IMR-90 (cell line): Measurements from ENCODE around the gene IGF2BP1. TPM values are rescaled to one million over a fixed set of nuclear protein-coding genes. Genes with fewer than 3 reads are reported as not detected.
"Not testable (repeated sequence)": the region's sequence is repeated elsewhere in the genome, so short reads cannot be mapped to it uniquely, and the experiment has no call there.

Experiments
- ATAC-seq: fragments of 200-7000 bp; cut with Tn5 transposase; 2 replicates; pipeline ENCODE4 v1.9.1; 2020; ENCODE audit warnings: low read depth, mild to moderate bottlenecking, moderate library complexity
- BruUV-seq: library from RNA; stranded (reverse); fragments of 400-500 nt; replicated peaks from 2 replicates; lab custom pipeline; 2021; lab: Mats Ljungman, UMichigan
- CTCF ChIA-PET: fragments of 300-600 bp; formaldehyde crosslinking; extraction: SDS; loops from one replicate; lab custom pipeline; 2021; ENCODE audit warnings: antibody characterized with exemption; lab: Yijun Ruan, JAX
- POLR2A ChIA-PET: fragments of 300-600 bp; sonication (Branson Sonifier 250); formaldehyde crosslinking; loops from one replicate; lab custom pipeline; 2022; ENCODE audit warnings: antibody characterized with exemption; ENCODE audit not compliant: unreplicated experiment; lab: Charles Lee
- DNase-seq: peaks from one replicate; pipeline ENCODE4 v3.0.0; 2013
- H2AFZ ChIP-seq: replicated peaks from 2 replicates; pipeline ENCODE3; 2013; ENCODE audit warnings: low read length, mild to moderate bottlenecking; ENCODE audit not compliant: poor library complexity
- H2AK5ac ChIP-seq: 2 replicates; pipeline ENCODE4 v1.6.1; 2013; ENCODE audit warnings: low read depth, low read length, inconsistent platforms
- H2AK9ac ChIP-seq: replicated peaks from 2 replicates; pipeline ENCODE3; 2013; ENCODE audit warnings: mild to moderate bottlenecking, low read depth, low read length, moderate library complexity; ENCODE audit not compliant: poor library complexity
- H2BK120ac ChIP-seq: 2 replicates; pipeline ENCODE4 v1.6.1; 2013; ENCODE audit warnings: low read depth, low read length, inconsistent platforms
- H2BK15ac ChIP-seq: 3 replicates; pipeline ENCODE4 v1.6.1; 2013; ENCODE audit warnings: low read depth, low read length, inconsistent platforms
- H2BK20ac ChIP-seq: 2 replicates; pipeline ENCODE4 v1.6.1; 2013; ENCODE audit warnings: low read depth, mild to moderate bottlenecking, inconsistent platforms, low read length, moderate library complexity
- H2BK5ac ChIP-seq: 2 replicates; pipeline ENCODE4 v1.6.1; 2013; ENCODE audit warnings: mild to moderate bottlenecking, low read depth, low read length, inconsistent platforms; ENCODE audit not compliant: poor library complexity, severe bottlenecking
- H3K14ac ChIP-seq: replicated peaks from 2 replicates; pipeline ENCODE4 v1.6.1; 2013; ENCODE audit warnings: low read depth, low read length, inconsistent platforms
- H3K18ac ChIP-seq: 2 replicates; pipeline ENCODE4 v1.6.1; 2013; ENCODE audit warnings: low read depth, low read length, control low read depth
- H3K23ac ChIP-seq: 2 replicates; pipeline ENCODE4 v1.6.1; 2013; ENCODE audit warnings: low read depth, low read length, inconsistent platforms
- H3K27ac ChIP-seq: 2 replicates; pipeline ENCODE4 v1.5.1; 2013; ENCODE audit warnings: mild to moderate bottlenecking, control low read depth, low read length; ENCODE audit not compliant: insufficient read depth
- H3K27me3 ChIP-seq: 2 replicates; pipeline ENCODE4 v1.6.1; 2013; ENCODE audit warnings: low read length; ENCODE audit not compliant: control insufficient read depth, insufficient read depth
- H3K36me3 ChIP-seq: 2 replicates; pipeline ENCODE4 v1.6.1; 2013; ENCODE audit warnings: low read length, mixed read lengths; ENCODE audit not compliant: control insufficient read depth, insufficient read depth
- H3K4ac ChIP-seq: 2 replicates; pipeline ENCODE4 v1.6.1; 2013; ENCODE audit warnings: low read depth, low read length, inconsistent platforms
- H3K4me1 ChIP-seq: 2 replicates; pipeline ENCODE4 v1.6.1; 2013; ENCODE audit warnings: low read length, mixed read lengths; ENCODE audit not compliant: control insufficient read depth, insufficient read depth
- H3K4me2 ChIP-seq: 2 replicates; pipeline ENCODE4 v1.6.1; 2013; ENCODE audit warnings: low read depth, mild to moderate bottlenecking, control low read depth, low read length, moderate library complexity
- H3K4me3 ChIP-seq: 2 replicates; pipeline ENCODE4 v1.5.1; 2013; ENCODE audit warnings: low read depth, mild to moderate bottlenecking, control low read depth, low read length, moderate library complexity; ENCODE audit not compliant: insufficient read depth
- H3K56ac ChIP-seq: 2 replicates; pipeline ENCODE4 v1.6.1; 2013; ENCODE audit warnings: low read length, inconsistent platforms; ENCODE audit not compliant: insufficient read depth; ENCODE audit errors: extremely low read depth
- H3K79me1 ChIP-seq, 2 experiments: 2 replicates each; pipeline ENCODE4 v1.6.1; 2013; ENCODE audit warnings: low read length in 2 of 2, inconsistent platforms in 1 of 2, low read depth in 1 of 2
- H3K9ac ChIP-seq: 2 replicates; pipeline ENCODE4 v1.6.1; 2013; ENCODE audit warnings: low read depth, low read length, control low read depth
- H3K9me1 ChIP-seq: 2 replicates; pipeline ENCODE4 v1.6.1; 2013; ENCODE audit warnings: low read length, inconsistent platforms; ENCODE audit not compliant: insufficient read depth
- H3K9me3 ChIP-seq: 2 replicates; pipeline ENCODE4 v1.6.1; 2013; ENCODE audit warnings: low read length; ENCODE audit not compliant: control insufficient read depth, insufficient read depth
- H4K20me1 ChIP-seq: 2 replicates; pipeline ENCODE4 v1.6.1; 2013; ENCODE audit warnings: low read length, inconsistent platforms; ENCODE audit not compliant: insufficient read depth
- H4K5ac ChIP-seq: 2 replicates; pipeline ENCODE4 v1.6.1; 2013; ENCODE audit warnings: mild to moderate bottlenecking, low read depth, low read length, control low read depth
- H4K8ac ChIP-seq, 2 experiments: 2 replicates each; pipeline ENCODE4 v1.6.1; 2013; ENCODE audit warnings: low read depth in 2 of 2, low read length in 2 of 2, control low read depth in 1 of 2, inconsistent platforms in 1 of 2
- H4K91ac ChIP-seq: 2 replicates; pipeline ENCODE4 v1.6.1; 2013; ENCODE audit warnings: low read depth, low read length, inconsistent platforms; ENCODE audit not compliant: insufficient read depth
- WGBS, 2 experiments: methylation state at CpG; one replicate each; pipeline versions ENCODE4 v1.1.5 to v1.1.7; 2013; ENCODE audit warnings: missing lambda C conversion rate in 2 of 2; ENCODE audit not compliant: insufficient read length in 1 of 2; ENCODE audit errors: extremely low coverage in 2 of 2; 5-methylcytosine and 5-hydroxymethylcytosine counted together
- dilution Hi-C: fragments of 300-500 bp; cut with HindIII; formaldehyde crosslinking; loops from one replicate; pipeline ENCODE4 v1.14.3; 2018; ENCODE audit warnings: low sequenced_read_pairs; ENCODE audit not compliant: unreplicated experiment
- in situ Hi-C: fragments of 300-500 bp; cut with MboI; formaldehyde crosslinking; loops from 3 replicates; pipeline ENCODE4 v1.14.3; 2019; ENCODE audit warnings: low sequenced_read_pairs, inconsistent platforms, mixed read lengths
- intact Hi-C: fragments of 100-400 bp; cut with micrococcal nuclease; formaldehyde crosslinking; loops from 2 replicates; pipeline ENCODE4 v1.10.0; 2022
- polyA plus RNA-seq, 3 experiments: library from polyadenylated mRNA; depleted of rRNA; stranded (reverse); fragments of >200 nt; gene quantifications; 2 replicates each; pipeline ENCODE4 v1.2.3, GENCODE V29; 2012; ENCODE audit warnings: low replicate concordance in 1 of 3
- total RNA-seq: library from RNA; depleted of rRNA; stranded (reverse); fragments of >200 nt; gene quantifications from 2 replicates; pipeline ENCODE4 v1.2.3, GENCODE V29; 2012

Gene IGF2BP1
- total and polyA plus RNA-seq, 2 of the 4 experiments (the other 2 are of a cell fraction), result 10.2 to 13.1 TPM

DNA sequence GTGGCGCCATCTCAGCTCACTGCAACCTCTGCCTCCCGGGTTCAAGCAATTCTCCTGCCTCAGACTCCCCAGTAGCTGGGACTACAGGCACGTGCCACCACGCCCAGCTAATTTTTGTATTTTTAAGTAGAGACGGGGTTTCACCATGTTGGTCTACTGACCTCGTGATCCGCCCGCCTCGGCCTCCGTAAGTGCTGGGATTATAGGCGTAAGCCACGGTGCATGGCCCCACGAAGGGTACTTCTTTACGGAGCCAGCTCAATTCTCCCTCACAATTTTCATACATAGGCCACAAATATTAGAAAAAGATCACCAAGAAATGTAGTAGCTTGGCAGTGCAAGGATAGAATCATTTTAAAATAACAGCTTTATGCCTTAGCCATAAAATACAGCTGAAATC is 106.2 kb downstream of the IGF2BP1 start:
- Histone ChIP-seq H2BK15ac (0 out of 3 replicates have a peak overlapping the region, but pooled peaks have one; percentile 23), H2BK120ac (0 out of 2 replicates have a peak overlapping the region, but pooled peaks have one; percentile 19), H3K9me1 (peaks cover 33% of the 10 kb centered on the region), H3K4me1 (peaks cover 21% of the 10 kb centered on the region), H2AK5ac (peak overlapping the region; percentile 46; the same call in 1 of the 2 replicates)
- in situ Hi-C loops, H3K4ac ChIP-seq, H3K18ac ChIP-seq, intact Hi-C loops, H4K20me1 ChIP-seq, dilution Hi-C loops, H3K9me3 ChIP-seq, POLR2A ChIA-PET, H3K4me3 ChIP-seq, H3K79me1 ChIP-seq, H3K27me3 ChIP-seq, H4K5ac ChIP-seq, ATAC-seq, H2BK5ac ChIP-seq, BruUV-seq, H3K56ac ChIP-seq, H3K4me2 ChIP-seq, H3K23ac ChIP-seq, H4K91ac ChIP-seq, H2AFZ ChIP-seq, DNase-seq, H3K36me3 ChIP-seq, H2BK20ac ChIP-seq, H4K8ac ChIP-seq, H3K27ac ChIP-seq, H2AK9ac ChIP-seq, H3K9ac ChIP-seq, H3K14ac ChIP-seq: not testable (repeated sequence)
- no CpG with 5 or more reads among the region's 14 CpGs for WGBS, 2 experiments
- CTCF ChIA-PET, result interaction anchor here (0.5 kb wide), 1 partner anchor 104 kb away, joined by 3 read pairs; no protein-coding TSS in a partner anchor
